Upper lobe of left lung (tissue), 4 donors: ENCODE measurements around the gene GTF2IRD1.

Source experiments
- EP300 ChIP-seq, 4 donors: sonication (generic); formaldehyde crosslinking; IDR thresholded peaks; one replicate each; pipeline ENCODE4 v1.5.1; 2017; ENCODE audit warnings: antibody characterized with exemption in 4 of 4, control low read depth in 2 of 4
- POLR2A ChIP-seq, 4 donors: fragments of 450-650 bp; IDR thresholded peaks; one replicate each; pipeline ENCODE4 v1.5.1; 2016 to 2017; ENCODE audit warnings: antibody characterized with exemption in 4 of 4, mild to moderate bottlenecking in 2 of 4
- POLR2AphosphoS5 ChIP-seq, 2 donors: sonication (generic); formaldehyde crosslinking; IDR thresholded peaks; one replicate each; pipeline ENCODE4 v1.5.1; 2017; ENCODE audit warnings: antibody characterized with exemption in 2 of 2
- TF ChIP-seq, protein P1 (sequence below), 6 experiments: fragments of 450-650 bp in 4 of 6; fragments of 200-600 bp in 2 of 6; sonication (generic) in 2 of 6; IDR thresholded peaks; one replicate each; pipeline ENCODE4 v1.5.1; 2016 to 2019; ENCODE audit warnings: antibody characterized with exemption in 6 of 6

GRCh38 chr7:74429153-74429747 lies 24.5 kb upstream of the GTF2IRD1 start:
- TF ChIP-seq POLR2A (IDR thresholded peaks at IDR 0.05) (no peak), POLR2AphosphoS5 (IDR thresholded peaks at IDR 0.05) (no peak), EP300 (IDR thresholded peaks at IDR 0.05) (no peak)
- TF ChIP-seq, protein P1, sequence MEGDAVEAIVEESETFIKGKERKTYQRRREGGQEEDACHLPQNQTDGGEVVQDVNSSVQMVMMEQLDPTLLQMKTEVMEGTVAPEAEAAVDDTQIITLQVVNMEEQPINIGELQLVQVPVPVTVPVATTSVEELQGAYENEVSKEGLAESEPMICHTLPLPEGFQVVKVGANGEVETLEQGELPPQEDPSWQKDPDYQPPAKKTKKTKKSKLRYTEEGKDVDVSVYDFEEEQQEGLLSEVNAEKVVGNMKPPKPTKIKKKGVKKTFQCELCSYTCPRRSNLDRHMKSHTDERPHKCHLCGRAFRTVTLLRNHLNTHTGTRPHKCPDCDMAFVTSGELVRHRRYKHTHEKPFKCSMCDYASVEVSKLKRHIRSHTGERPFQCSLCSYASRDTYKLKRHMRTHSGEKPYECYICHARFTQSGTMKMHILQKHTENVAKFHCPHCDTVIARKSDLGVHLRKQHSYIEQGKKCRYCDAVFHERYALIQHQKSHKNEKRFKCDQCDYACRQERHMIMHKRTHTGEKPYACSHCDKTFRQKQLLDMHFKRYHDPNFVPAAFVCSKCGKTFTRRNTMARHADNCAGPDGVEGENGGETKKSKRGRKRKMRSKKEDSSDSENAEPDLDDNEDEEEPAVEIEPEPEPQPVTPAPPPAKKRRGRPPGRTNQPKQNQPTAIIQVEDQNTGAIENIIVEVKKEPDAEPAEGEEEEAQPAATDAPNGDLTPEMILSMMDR (IDR thresholded peaks at IDR 0.05): no peak
